T-helper 1 cell treated with Interleukin-12 subunit alpha and Interleukin-12 subunit beta and Interleukin-4 antibody, amounts not matched to agents 30 ng/mL and 1 ng/mL, for 36 hours (primary cell): ENCODE data around the gene FAM163A. TPM values are rescaled to one million over a fixed set of nuclear protein-coding genes. Genes with fewer than 3 reads are reported as not detected.
"Not testable (repeated sequence)": the region's sequence is repeated elsewhere in the genome, so short reads cannot be mapped to it uniquely, and the experiment has no call there.

Experiments
- intact Hi-C: fragments of 100-400 bp; cut with micrococcal nuclease; formaldehyde crosslinking; loops from one replicate; pipeline ENCODE4 v1.15.1; 2024
- total RNA-seq: library from RNA; stranded (reverse); gene quantifications from 2 replicates; pipeline ENCODE4 v1.2.3, GENCODE V29; 2022

Gene FAM163A
- total RNA-seq = not detected in 2 replicates

- intact Hi-C loops = no loop called here
Measured at GRCh38 chr1:179742717-179743678, at the start of gene FAM163A. Gene FAM163A, plus strand, starts transcription at chr1:179743291. Its CDS starts 69,807 bp downstream, at chr1:179813098.

- intact Hi-C loops = not testable (repeated sequence)
Measured at GRCh38 chr1:179694530-179694929, 48.6 kb upstream of the FAM163A start.

- intact Hi-C loops = no loop called here
Measured at GRCh38 chr1:179702946-179703539, 40.0 kb upstream of the FAM163A start.

GRCh38 chr1:179706339-179706941 lies 36.7 kb upstream of the FAM163A start:
- intact Hi-C loops = loop anchor here (1.0 to 5.0 kb wide), 7 partner anchors 104 to 776 kb away; partner anchors contain the start of genes CEP350 and TOR1AIP1

- intact Hi-C loops = loop anchor here (2.0 to 5.0 kb wide), 3 partner anchors 175 to 710 kb away; partner anchors contain the start of genes CEP350 and TOR1AIP1
Measured at GRCh38 chr1:179707406-179707805, 35.7 kb upstream of the FAM163A start.

GRCh38 chr1:179708434-179709195 lies 34.5 kb upstream of the FAM163A start:
- intact Hi-C loops = loop anchor here (5.0 kb wide), 1 partner anchor 709 kb away; no protein-coding TSS in a partner anchor

- intact Hi-C loops = loop anchor here (1.0 to 5.0 kb wide), 3 partner anchors 104 to 707 kb away; no protein-coding TSS in a partner anchor
Measured at GRCh38 chr1:179709841-179710329, 33.2 kb upstream of the FAM163A start.

GRCh38 chr1:179714159-179714558 lies 28.9 kb upstream of the FAM163A start:
- intact Hi-C loops = no loop called here

GRCh38 chr1:179714623-179715022 lies 28.5 kb upstream of the FAM163A start:
- intact Hi-C loops = no loop called here

GRCh38 chr1:179719272-179719671 lies 23.8 kb upstream of the FAM163A start:
- intact Hi-C loops = no loop called here

GRCh38 chr1:179728271-179728670 lies 14.8 kb upstream of the FAM163A start:
- intact Hi-C loops = no loop called here

- intact Hi-C loops = no loop called here
Measured at GRCh38 chr1:179729881-179730280, 13.2 kb upstream of the FAM163A start.

- intact Hi-C loops = no loop called here
Measured at GRCh38 chr1:179731643-179732042, 11.4 kb upstream of the FAM163A start.

- intact Hi-C loops = no loop called here
Measured at GRCh38 chr1:179742291-179742690, 800 bp upstream of the FAM163A start.

GRCh38 chr1:179743679-179744400 lies 749 bp downstream of the FAM163A start:
- intact Hi-C loops = no loop called here

GRCh38 chr1:179744401-179745130 lies 1.5 kb downstream of the FAM163A start:
- intact Hi-C loops = no loop called here

- intact Hi-C loops = no loop called here
Measured at GRCh38 chr1:179745131-179745611, 2.1 kb downstream of the FAM163A start.

GRCh38 chr1:179745743-179746142 lies 2.7 kb downstream of the FAM163A start:
- intact Hi-C loops = no loop called here

GRCh38 chr1:179747611-179748010 lies 4.5 kb downstream of the FAM163A start:
- intact Hi-C loops = no loop called here
